ENCODE measurements around the gene PCED1B. TPM values are rescaled to one million over a fixed set of nuclear protein-coding genes. Genes with fewer than 3 reads are reported as not detected.

Gene PCED1B
- total and polyA plus RNA-seq, 12 donors, result 0.49 to 4.8 (median 0.88) TPM

GRCh38 chr12:47134005-47134404 is 54.6 kb downstream of the PCED1B start:
- DNase-seq (no peak), ATAC-seq (no peak)
- H3K4me1 ChIP-seq, result peaks cover 0 to 11% (median 0%) of the 10 kb centered on the region in 9 donors
- H3K27ac ChIP-seq, result no peak overlapping the region
- WGBS, 2 donors, result 83 to 84% methylated on average over 3 of the region's 3 CpGs
- intact Hi-C loops (cut with DNase I), result no loop called here
- no peak for TF ChIP-seq CTCF (IDR thresholded peaks at IDR 0.05)
- no peaks in the 10 kb centered on the region for H3K9me3 ChIP-seq
- H3K4me3 ChIP-seq, result no peak overlapping the region
- no peaks in the 10 kb centered on the region for H3K27me3 ChIP-seq
- H3K36me3 ChIP-seq, result peaks cover 0 to 2% (median 0%) of the 10 kb centered on the region in 9 donors

GRCh38 chr12:47135578-47135977 is 56.2 kb downstream of the PCED1B start:
- WGBS, 2 donors, result 95 to 96% methylated on average over 7 of the region's 7 CpGs
- no peak for TF ChIP-seq CTCF (IDR thresholded peaks at IDR 0.05)
- peaks cover 0 to 4% (median 0%) of the 10 kb centered on the region in 11 donors for H3K9me3 ChIP-seq
- intact Hi-C loops (cut with DNase I), result no loop called here
- H3K27me3 ChIP-seq, result no peaks in the 10 kb centered on the region
- no peak overlapping the region for H3K4me3 ChIP-seq
- H3K36me3 ChIP-seq, result peaks cover 0 to 2% (median 0%) of the 10 kb centered on the region in 9 donors
- DNase-seq (no peak), ATAC-seq (no peak)
- peaks cover 0 to 13% (median 0%) of the 10 kb centered on the region in 9 donors for H3K4me1 ChIP-seq
- H3K27ac ChIP-seq, result no peak overlapping the region

GRCh38 chr12:47139000-47139681 is 59.7 kb downstream of the PCED1B start:
- Histone ChIP-seq H3K27ac (no peak overlapping the region), H3K4me3 (no peak overlapping the region), H3K4me1 (peaks cover 0 to 8% (median 0%) of the 10 kb centered on the region in 9 donors), H3K27me3 (no peaks in the 10 kb centered on the region), H3K36me3 (no peaks in the 10 kb centered on the region), H3K9me3 (peaks cover 0 to 18% (median 0%) of the 10 kb centered on the region in 11 donors)
- ATAC-seq (no peak), DNase-seq (no peak)
- intact Hi-C loops (cut with DNase I), result no loop called here
- WGBS, 2 donors, result 88 to 97% methylated on average over 2 of the region's 2 CpGs
- no peak for TF ChIP-seq CTCF (IDR thresholded peaks at IDR 0.05)

GRCh38 chr12:47141459-47141858 is 62.0 kb downstream of the PCED1B start:
- H3K4me3 ChIP-seq, result no peak overlapping the region
- intact Hi-C loops (cut with DNase I), result no loop called here
- no peaks in the 10 kb centered on the region for H3K36me3 ChIP-seq
- no peak for TF ChIP-seq CTCF (IDR thresholded peaks at IDR 0.05)
- H3K27me3 ChIP-seq, result no peaks in the 10 kb centered on the region
- H3K4me1 ChIP-seq, result peaks cover 0 to 8% (median 0%) of the 10 kb centered on the region in 9 donors
- H3K27ac ChIP-seq, result no peak overlapping the region
- no peak for DNase-seq
- peaks cover 0 to 18% (median 0%) of the 10 kb centered on the region in 11 donors for H3K9me3 ChIP-seq
- ATAC-seq, result no peak
